ENCODE data around the gene PDE1A. TPM values are rescaled to one million over a fixed set of nuclear protein-coding genes. Genes with fewer than 3 reads are reported as not detected.

PDE1A gene
- total and polyA plus RNA-seq, 10 of the 15 experiments (the other 5 are each of a cell fraction or from before 2014, with no cell fraction given) = 1.1 TPM; not detected in 9

- POLR2A ChIA-PET = no interaction called here
- TF ChIP-seq ATF2 (IDR thresholded peaks at IDR 0.05; ENCODE audit: low read length) (no peak), TCF7 (IDR thresholded peaks at IDR 0.05; ENCODE audit: borderline replicate concordance) (no peak)
These were observed 105.7 kb downstream of the PDE1A start for GRCh38 chr2:182321096-182321495.

DNA sequence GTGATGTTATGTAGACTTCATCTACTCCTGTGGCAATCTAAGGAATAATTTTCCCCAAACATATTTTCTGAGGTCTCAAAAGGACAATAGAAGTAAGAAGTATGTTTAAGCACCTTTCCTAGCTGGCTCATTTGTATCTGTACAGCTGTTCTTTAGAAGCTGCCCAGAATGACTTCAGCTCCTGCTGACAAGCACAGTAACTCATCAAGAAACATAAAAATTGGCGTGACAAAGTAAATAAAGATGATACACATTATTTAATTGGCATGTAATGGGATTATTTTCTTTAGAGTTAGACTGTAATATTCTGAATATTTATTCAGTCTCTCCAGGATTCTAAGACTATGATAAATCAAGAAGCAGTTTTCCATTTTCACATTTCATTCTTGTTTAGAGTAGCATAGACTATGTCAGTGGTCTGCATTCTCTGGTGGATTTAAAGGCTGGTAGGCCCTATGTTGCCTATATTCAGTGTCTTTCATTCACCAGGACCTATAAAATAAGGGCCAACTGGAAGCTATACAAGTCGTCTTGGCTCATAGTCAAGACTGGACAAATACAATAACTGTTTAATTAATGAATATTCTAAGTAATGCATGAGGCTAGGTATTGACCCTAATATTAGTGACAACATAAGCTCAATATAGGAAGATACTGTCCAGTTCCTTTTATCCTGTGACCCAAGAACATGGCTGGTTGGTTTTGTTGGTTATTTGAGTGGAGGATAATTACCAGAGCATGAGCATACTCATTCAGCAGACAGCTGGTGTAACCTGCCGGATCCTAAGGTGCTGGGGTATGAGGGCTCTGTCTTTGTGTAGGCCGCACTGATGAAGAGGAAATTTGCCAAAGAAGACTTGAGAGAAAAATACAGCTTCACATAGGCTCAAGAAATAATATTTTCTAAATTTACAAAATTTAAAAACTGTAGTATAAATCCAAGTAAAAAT is 107.0 kb downstream of the PDE1A start:
- H3K4me3 ChIP-seq = no peak overlapping the region
- H4K20me1 ChIP-seq (ENCODE audit: control insufficient read depth, insufficient read depth) = no peaks in the 10 kb centered on the region
- CTCF ChIA-PET = interaction anchor here (1.3 kb wide), 1 partner anchor 329 kb away, joined by 3 read pairs; no protein-coding TSS in a partner anchor
- H3K4me2 ChIP-seq (ENCODE audit: control insufficient read depth, insufficient read depth) = no peak overlapping the region
- no peak overlapping the region for H2AFZ ChIP-seq (ENCODE audit: control insufficient read depth, low read depth, low read length)
- SMC1A ChIA-PET (ENCODE audit: uncharacterized antibody, unreplicated experiment) = interaction anchor here (1.2 kb wide), 2 partner anchors 14 to 79 kb away, joined by 3 read pairs; no protein-coding TSS in a partner anchor
- H3K27me3 ChIP-seq (replicated peaks in 1 of 2; ENCODE audit: control insufficient read depth in 2 of 2, insufficient read depth in 2 of 2, low read length in 1 of 2) = no peaks in the 10 kb centered on the region
- 25% methylated on average over 4 of the region's 4 CpGs for WGBS (ENCODE audit: insufficient coverage, insufficient replicate concordance, low lambda C conversion rate, missing lambda C conversion rate)
- no peak for TF ChIP-seq IRF5 (IDR thresholded peaks at IDR 0.05; ENCODE audit: borderline replicate concordance)
- TF ChIP-seq GABPA (IDR thresholded peaks at IDR 0.05; ENCODE audit: low read depth) = no peak
- no peak for TF ChIP-seq TCF7 (IDR thresholded peaks at IDR 0.05; ENCODE audit: borderline replicate concordance)
- TF ChIP-seq TBL1XR1 (IDR thresholded peaks at IDR 0.05; ENCODE audit: low read depth, low read length) = no peak
- TF ChIP-seq MEF2A (IDR thresholded peaks at IDR 0.05; ENCODE audit: insufficient read depth, low read depth, low read length) = no peak
- TF ChIP-seq MEF2B (IDR thresholded peaks at IDR 0.05; ENCODE audit: partially characterized antibody, poor library complexity, severe bottlenecking) = no peak
- TF ChIP-seq MTA3 (IDR thresholded peaks at IDR 0.05; ENCODE audit: borderline replicate concordance, low read length) = no peak
- TF ChIP-seq CBX5 (IDR thresholded peaks at IDR 0.05; ENCODE audit: low read depth) = no peak
- TF ChIP-seq MAX (IDR thresholded peaks at IDR 0.05; ENCODE audit: low read depth, low read length) = no peak
- no peak for TF ChIP-seq STAT3 (IDR thresholded peaks at IDR 0.05; ENCODE audit: low read depth, low read length)
- TF ChIP-seq CEBPB (IDR thresholded peaks at IDR 0.05; ENCODE audit: borderline replicate concordance in 1 of 2, low read depth in 2 of 2, low read length in 2 of 2) = no peak
- no peak for TF ChIP-seq SIN3A (IDR thresholded peaks at IDR 0.05; ENCODE audit: low read depth, low read length)
- ATAC-seq (no peak), DNase-seq (ENCODE audit: low read depth, low spot score) (no peak), FAIRE-seq (no peak)
- H3K9ac ChIP-seq (ENCODE audit: control insufficient read depth, insufficient read depth, low read length) = no peak overlapping the region
- H3K4me1 ChIP-seq (ENCODE audit: control insufficient read depth, insufficient read depth, low read length) = no peaks in the 10 kb centered on the region
- RAD21 ChIA-PET (ENCODE audit: unreplicated experiment) = interaction anchor here (0.8 kb wide), 1 partner anchor 329 kb away, joined by 3 read pairs; no protein-coding TSS in a partner anchor
- H3K9me3 ChIP-seq (replicated peaks; ENCODE audit: control insufficient read depth, insufficient read depth, low read length) = no peaks in the 10 kb centered on the region
- no TSS peak for BruUV-seq (replicated peaks)
- intact Hi-C loops (cut with micrococcal nuclease; ENCODE audit: unreplicated experiment) (no loop called here), in situ Hi-C loops (cut with MboI) (no loop called here)
- H3K27ac ChIP-seq (ENCODE audit: control insufficient read depth, insufficient read depth) = no peak overlapping the region
- no peaks in the 10 kb centered on the region for H3K79me2 ChIP-seq (ENCODE audit: control insufficient read depth, insufficient read depth, low read length)
- H3K36me3 ChIP-seq (ENCODE audit: control insufficient read depth in 2 of 2, insufficient read depth in 2 of 2, low read length in 1 of 2) = no peaks in the 10 kb centered on the region
- POLR2A ChIA-PET = no interaction called here

More at GRCh38 chr2:182321096-182321495, 105.7 kb downstream of the PDE1A start:
- DNase-seq (ENCODE audit: low read depth, low spot score) = no peak
- no peaks in the 10 kb centered on the region for H3K27me3 ChIP-seq (replicated peaks in 1 of 2; ENCODE audit: control insufficient read depth in 2 of 2, insufficient read depth in 2 of 2, low read length in 1 of 2)
- H3K9me3 ChIP-seq (replicated peaks; ENCODE audit: control insufficient read depth, insufficient read depth, low read length) = no peaks in the 10 kb centered on the region
- ChIA-PET CTCF (interaction anchor here (0.8 kb wide), 1 partner anchor 80 kb away, joined by 3 read pairs; no protein-coding TSS in a partner anchor), SMC1A (ENCODE audit: uncharacterized antibody, unreplicated experiment) (interaction anchor here (0.6 kb wide), 1 partner anchor 30 kb away, joined by 5 read pairs; no protein-coding TSS in a partner anchor), RAD21 (ENCODE audit: unreplicated experiment) (no interaction called here)
- ATAC-seq = no peak
- 0% methylated on average over 1 of the region's 1 CpG for WGBS (ENCODE audit: insufficient coverage, insufficient replicate concordance, low lambda C conversion rate, missing lambda C conversion rate)
- H3K4me3 ChIP-seq = no peak overlapping the region
- no peak overlapping the region for H2AFZ ChIP-seq (ENCODE audit: control insufficient read depth, low read depth, low read length)
- H3K4me1 ChIP-seq (ENCODE audit: control insufficient read depth, insufficient read depth, low read length) = no peaks in the 10 kb centered on the region
- H3K4me2 ChIP-seq (ENCODE audit: control insufficient read depth, insufficient read depth) = no peak overlapping the region
- FAIRE-seq = no peak
- intact Hi-C loops (cut with micrococcal nuclease; ENCODE audit: unreplicated experiment) = no loop called here
- H4K20me1 ChIP-seq (ENCODE audit: control insufficient read depth, insufficient read depth) = no peaks in the 10 kb centered on the region
- no TSS peak for BruUV-seq (replicated peaks)
- H3K9ac ChIP-seq (ENCODE audit: control insufficient read depth, insufficient read depth, low read length) = no peak overlapping the region
- in situ Hi-C loops (cut with MboI) = no loop called here
- no peak overlapping the region for H3K27ac ChIP-seq (ENCODE audit: control insufficient read depth, insufficient read depth)
- no peaks in the 10 kb centered on the region for H3K79me2 ChIP-seq (ENCODE audit: control insufficient read depth, insufficient read depth, low read length)
- no peaks in the 10 kb centered on the region for H3K36me3 ChIP-seq (ENCODE audit: control insufficient read depth in 2 of 2, insufficient read depth in 2 of 2, low read length in 1 of 2)

Data from GM12878 (cell line).